ENCODE data around the gene APP.
"Not testable (repeated sequence)": the region's sequence is repeated elsewhere in the genome, so short reads cannot be mapped to it uniquely, and the experiment has no call there.

APP gene

DNA sequence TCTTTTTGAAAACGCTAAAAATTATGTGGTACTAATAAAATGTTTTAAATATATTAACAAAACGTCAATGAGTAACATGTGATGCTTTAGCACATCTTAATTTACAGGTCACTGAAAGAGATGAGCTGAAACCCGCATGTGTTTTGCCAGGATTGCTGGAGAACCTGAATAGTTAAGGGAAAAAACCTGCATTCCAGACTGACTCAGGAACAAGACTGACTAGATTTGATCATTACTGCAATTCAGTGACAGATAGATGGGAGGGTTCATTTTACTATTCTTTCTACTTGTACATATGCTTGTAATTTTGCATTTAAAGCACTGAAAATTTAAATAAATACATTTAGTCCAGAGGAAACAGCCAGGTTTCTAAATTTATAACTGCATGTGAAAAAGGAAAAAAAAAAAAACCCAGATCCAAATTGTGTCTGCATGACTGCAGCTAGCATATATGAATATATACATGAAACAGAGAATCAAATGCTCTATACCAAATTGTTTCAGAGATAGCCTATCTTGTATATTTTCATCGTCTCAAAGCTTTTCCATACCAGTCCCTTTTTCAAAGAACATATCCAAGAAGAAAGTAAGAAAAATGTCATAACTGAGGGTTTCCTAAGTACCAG lies 71.7 kb downstream of the APP start:
- no peak for DNase-seq (ENCODE audit: low read depth)

DNA sequence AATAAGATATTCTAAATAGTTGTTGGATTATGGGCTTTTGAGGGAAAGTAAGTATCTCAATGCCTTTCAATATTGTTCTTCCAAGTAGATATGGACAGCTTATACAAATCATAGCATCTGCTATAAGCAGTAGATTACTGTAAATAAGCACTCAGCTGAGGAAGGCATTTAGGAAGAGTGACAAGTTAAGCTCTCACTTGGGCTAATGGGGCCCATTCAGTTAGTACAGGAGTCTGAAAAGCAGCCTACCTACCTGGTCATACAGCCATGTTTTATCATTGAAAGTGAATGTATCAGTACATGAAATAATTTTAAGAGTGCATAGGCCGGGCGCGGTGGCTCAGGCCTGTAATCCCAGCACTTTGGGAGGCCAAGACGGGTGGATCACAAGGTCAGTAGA lies 73.1 kb downstream of the APP start:
- no peak for DNase-seq (ENCODE audit: low read depth)

DNA sequence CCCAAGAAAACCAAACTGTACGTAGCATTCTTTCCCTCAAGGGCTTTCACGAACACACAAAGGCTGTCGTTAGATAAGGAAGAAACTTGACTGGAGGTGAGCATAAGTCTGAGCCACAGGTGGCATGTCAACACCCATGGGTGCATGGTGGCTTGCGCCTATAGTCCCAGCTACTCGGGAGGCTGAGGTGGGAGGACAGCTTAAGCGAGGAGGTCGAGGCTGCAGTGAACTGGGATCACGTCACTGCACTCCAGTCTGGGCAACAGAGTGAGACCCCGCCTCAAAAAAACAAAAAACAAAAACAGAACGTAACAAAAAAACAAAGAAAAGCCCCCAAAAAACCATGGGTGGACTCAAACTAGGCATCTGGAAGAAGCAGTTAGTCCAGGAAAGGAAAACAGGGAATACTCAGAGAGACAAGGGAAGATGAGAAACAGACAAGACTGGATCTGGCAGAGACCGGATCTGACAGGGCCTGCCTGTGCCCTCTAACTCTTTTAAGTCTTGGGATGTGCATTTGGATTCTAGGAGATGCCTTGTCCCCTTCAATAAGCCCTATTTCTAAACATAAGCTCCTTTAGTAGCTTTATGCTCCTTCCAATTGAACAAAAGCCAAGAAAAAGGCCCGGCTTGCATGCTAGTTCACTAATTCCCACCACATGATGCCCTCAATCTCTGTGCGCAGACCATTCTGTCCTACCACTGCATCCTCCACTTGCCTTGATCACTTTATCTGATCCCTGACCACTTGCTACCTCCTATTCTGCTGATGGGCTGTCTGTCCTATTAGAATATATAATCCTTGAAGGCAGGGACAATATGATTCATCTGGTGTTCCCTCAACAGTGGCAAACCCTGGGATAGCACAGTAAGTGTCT lies 73.8 kb downstream of the APP start:
- no peak for DNase-seq (ENCODE audit: low read depth)

DNA sequence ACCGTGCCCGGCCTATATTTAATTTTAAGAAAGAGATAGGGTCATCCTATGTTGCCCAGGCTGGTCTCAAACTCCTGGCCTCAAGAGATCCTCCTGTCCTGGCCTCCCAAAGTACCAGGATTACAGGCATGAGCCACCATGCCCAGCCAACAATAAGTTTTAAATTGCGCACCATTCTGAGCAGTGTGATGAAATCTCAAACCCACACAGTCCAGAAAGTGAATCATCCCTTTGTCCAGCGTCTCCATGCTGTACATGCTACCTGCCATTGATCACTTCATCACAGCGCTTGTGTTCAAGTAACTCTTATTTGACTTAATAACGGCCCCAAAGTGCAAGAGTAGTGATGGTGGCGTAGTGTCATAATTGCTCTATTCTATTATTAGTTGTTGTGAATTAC lies 75.4 kb downstream of the APP start:
- DNase-seq (ENCODE audit: low read depth), result no peak

DNA sequence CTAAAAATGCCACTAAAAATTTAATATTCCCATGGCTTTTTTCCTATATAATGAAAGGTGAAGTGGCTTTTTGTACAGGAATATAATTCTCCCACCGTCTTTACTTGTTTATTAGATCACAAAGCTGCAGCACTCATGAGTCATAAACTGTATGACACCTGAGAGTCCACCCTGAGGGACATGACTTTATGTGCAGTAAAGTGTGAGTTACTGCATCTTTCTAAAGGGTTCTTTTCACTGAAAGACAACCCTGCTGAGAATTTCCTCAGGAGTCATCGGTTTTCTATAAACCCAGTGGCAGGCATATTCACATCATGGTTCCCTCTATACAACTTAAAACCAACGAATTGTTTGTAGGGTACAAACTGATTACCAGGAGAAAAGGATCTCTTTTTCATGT lies 77.4 kb downstream of the APP start:
- no peak for DNase-seq (ENCODE audit: low read depth)

DNA sequence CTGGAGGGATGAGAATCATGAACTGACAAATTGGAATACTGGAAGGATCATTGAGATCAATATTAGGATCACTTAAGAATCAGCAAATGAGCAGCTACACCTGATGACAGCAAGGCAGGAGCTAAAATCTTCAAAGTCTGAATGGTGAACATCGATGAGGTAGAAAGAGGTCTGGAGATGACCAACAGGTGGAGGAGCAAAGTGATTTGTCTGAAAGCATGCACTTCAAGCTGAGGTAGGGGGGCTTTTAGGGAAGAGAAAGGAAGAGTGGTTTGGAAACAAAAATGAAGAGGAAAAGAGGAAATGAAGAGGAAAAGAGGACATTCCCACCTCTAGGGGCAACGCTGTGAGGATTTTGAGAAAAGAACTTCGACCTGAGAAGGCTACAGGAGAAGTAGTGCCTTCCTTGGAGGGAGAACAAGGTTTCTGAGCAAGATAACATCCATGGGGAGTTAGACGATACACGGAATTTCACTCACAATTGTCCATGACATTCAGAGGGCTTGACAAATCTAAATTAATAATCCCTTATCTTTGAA lies 79.0 kb downstream of the APP start:
- no peak for DNase-seq (ENCODE audit: low read depth)

DNA sequence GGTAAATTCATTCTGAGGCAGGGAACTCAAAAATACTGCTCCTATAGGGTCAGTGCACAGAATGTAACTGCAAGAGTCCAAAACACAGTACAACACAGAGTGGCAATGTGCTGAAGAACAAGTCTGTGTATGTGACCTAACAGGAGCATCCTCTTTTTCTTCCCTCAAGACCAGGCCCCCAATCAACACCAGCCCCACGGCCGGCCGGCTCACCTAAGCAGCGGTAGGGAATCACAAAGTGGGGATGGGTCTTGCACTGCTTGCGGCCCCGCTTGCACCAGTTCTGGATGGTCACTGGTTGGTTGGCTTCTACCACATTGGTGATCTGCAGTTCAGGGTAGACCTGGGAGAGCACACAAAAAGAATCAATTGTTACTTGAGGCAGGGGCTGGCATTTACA lies 80.8 kb downstream of the APP start:
- DNase-seq (ENCODE audit: low read depth), result no peak

DNA sequence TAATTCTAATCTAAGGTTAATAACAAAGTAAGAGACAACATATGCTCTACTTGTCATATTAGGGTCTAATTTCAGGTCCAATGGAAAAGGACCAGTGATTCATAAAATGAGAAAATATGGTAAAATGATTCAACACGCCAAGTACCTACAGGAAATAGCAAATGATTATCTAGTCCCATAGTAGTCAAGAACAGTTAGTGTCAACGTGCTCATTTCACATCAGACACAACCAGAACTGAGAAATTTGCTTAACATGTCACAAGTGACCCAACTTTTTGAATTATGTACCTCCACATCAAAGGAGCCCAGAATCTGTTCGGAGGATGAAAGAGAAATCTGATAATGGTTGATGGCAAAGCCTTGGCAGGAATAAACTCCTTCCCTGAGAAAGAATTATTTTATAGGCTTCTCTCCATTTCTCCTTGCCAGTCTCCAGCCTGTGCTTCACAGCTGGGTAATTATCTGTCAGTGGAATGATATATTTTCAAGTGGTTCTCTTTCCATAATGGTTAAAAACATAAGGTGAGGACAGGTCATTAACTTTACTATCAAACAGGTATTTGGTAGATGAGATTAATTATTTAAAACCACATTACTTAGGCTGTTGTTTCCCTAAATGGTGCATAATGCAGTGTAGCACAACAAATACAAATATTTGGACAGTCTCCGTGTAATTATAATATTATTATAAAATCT lies 83.2 kb downstream of the APP start:
- DNase-seq (ENCODE audit: low read depth), result no peak

DNA sequence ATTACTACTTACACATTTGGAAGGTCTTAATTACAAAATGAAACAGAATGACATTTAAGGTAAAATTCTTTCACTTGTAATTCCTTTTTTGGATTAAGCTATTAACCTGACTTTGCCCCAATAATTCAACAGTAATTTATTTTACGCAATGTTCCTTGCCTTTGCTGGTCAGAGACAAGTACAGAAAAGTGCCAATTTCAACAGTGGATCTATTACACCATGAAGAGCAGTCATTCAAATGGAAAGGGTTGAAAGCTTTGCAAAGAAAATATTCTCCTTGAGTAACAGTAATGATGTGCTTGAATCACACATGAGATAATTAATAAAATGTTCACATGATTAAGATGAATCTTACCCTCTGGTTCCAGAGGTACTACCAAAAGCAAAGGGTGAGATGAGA lies 84.7 kb downstream of the APP start:
- no peak for DNase-seq (ENCODE audit: low read depth)

DNA sequence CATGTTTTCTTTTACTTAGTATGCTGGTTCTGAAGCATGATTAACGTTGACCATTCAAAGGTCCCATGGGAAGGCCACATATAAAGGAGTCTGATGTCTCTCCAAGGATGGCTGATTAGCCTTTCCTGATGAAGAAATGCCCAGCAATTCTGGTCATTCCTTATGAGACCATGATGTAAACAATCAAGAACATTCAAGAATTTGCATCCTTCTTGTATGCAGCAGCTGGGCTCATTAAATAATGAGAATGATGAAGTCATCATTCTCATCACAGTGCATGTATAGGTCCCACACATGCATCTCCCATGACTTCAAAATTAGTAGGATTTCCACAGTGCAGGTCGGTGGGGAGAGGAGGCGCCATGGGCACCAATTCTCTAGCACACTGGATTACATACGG lies 85.4 kb downstream of the APP start:
- DNase-seq (ENCODE audit: low read depth), result no peak

DNA sequence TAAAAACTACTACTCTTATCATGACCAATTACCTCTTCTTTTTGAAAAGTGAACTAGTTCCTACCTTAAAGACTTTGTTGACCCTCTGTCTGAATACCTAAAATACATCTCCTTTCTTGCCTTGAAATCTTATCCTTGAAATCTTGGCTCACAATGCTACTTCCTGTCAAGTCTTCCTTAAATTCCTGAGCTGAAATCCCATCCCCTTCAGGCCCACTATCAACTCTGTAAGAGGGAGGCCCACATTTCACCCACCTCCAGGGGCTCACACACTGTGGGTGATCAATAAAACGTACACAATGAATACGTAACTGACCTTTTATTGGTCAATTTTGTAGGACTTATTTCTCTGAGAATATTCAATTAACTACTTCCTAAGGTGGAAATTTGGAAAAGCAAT lies 88.0 kb downstream of the APP start:
- no peak for DNase-seq (ENCODE audit: low read depth)

DNA sequence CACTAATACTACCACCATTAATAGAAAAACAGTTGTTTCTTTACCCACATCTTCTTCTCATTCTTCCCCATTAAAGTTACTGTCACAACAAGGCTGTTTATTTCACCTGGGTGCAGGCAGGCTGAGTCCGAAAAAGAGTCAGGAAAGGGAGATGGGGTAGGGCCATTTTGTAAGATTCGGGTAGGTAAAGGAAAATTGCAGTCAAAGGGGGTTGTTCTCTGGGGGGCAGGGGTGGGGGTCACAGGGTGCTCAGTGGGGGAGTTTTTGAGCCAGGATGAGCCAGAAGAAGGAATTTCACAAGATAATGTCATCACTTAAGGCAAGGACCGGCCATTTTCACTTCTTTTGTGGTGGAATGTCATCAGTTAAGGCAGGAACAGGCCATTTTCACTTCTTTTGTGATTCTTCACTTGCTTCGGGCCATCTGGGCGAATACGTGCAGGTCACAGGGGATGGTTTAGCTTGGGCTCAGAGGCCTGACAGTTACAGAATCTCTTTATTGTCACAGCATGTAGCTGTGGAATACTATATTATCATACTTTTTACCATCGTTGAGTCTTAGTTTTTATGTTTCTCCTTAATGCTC lies 89.3 kb downstream of the APP start:
- not testable (repeated sequence) for DNase-seq (ENCODE audit: low read depth)

DNA sequence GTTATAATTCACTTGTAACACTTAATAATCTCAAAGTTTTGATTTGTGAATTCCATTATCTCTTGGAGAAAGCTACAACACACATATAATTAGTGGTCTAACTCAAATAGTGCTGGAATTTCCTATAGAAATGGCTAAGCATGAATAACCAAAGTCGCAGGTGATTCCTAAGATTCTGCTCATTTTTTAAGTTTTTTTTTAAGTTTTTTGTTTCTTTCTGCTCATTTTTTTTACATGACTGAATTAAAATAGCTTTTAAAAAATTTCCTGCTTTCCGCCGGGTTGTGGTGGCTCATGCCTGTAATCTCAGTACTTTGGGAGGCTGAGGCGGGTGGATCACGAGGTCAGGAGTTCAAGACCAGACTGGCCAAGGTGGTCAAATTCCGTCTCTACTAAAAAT lies 90.4 kb downstream of the APP start:
- no peak for DNase-seq (ENCODE audit: low read depth)

DNA sequence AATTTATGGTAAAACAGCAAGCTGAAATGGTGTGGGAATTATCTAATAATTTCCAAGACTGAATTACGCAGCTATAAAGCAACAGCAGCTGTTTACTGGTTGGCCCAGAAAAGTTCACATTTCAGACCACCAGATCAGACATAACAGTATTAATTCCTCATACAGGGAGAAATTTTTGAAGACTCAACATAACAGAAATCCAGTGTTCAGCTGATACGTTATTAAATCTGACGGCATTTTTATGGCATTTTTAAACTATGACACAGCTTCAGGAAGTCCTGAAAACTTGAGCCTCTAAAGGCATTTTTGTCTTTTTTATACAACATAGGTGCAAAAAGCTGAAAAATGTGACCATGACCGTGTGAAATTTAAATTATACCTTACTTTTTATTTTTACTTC lies 91.2 kb downstream of the APP start:
- DNase-seq (ENCODE audit: low read depth), result no peak

DNA sequence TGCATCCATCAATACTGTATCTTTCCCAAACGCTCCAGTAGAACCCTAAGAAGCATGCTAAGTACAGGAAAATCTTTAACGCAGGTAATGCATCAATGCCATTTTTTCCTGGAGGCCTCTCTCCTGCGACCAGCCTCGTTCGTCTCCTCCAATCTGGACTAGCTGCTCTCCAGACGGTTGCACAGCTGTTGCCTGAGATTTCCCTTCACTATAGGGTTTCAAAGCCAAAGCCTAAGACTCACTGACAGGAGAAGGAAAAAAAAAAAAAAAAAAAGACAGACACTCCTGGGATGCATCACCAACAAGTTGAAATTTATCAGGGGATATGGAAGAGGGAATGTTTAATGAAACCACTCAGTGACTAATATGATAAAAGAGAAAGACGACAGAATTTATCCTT lies 93.0 kb downstream of the APP start:
- no peak for DNase-seq (ENCODE audit: low read depth)

DNA sequence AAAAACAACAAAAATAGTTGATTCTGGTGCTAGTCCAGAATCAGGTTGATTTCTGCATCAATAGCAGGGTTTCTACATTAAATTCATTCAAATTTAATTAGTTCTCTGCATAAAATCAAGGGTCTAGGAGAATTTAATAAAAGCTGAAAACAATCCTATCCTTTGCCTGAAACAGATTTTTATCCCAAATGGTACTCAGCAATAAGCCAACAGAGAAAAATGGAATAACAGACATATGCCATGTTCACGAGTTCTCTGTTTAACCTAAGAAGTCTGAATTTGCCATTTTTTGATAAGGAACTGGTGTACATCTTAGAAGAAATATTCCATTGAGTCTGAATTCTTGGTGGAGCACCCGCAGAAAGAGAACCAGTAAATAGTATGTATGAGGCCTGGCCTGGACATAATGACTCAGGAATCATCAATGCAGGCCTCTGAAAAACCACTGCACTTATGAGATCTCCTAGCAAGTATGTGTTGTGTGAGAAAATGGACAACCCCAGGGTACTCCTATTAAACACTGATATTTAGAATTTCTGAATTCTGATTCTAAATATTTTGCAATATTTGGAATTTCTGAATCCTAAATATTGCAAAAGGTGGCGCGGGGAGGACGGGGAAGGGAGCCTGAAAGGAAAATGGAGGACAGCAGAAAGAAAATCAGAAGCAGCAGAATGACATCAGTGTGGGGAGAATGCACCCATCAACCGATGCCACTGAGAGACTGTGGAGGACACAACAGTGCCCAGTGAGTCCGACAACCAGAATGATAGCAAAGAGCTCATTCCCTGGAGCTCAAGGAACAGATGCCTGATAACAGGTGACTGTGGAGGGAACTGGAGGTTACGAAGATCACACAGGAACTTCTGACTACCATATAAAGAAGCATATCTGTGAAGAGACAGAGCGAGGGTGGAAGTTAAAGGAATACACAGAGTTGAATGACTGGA lies 97.6 kb downstream of the APP start:
- DNase-seq (ENCODE audit: low read depth), result peak; percentile 26

DNA sequence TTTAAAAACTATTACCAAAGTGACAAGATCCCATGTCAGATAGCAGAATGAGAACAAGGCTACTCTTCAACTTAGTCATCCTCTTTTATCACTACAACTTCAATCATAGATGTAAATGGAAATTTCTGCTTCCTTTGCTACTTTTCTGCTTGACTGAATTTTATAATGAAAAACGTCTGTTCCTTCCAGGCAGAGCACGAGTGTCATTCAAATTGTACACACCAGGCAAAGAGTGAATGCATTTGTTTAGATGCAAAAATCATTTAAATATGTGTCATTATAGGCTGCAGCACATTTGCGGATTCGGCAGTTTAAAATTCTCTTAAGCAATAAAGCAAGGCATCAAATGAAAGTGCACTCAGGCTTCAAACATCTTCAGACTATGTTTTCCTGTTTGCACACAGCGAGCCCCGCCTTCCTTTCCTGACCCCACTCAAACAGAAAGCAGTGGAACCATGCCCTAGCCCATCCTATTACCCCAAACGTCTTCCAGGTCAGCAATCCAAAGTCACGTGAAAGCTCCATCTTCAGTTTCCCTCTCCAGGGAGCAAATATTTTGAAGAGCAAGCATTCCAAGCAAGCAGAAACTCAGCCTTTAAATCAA lies 99.6 kb downstream of the APP start:
- peak; percentile 37 for DNase-seq (ENCODE audit: low read depth)

DNA sequence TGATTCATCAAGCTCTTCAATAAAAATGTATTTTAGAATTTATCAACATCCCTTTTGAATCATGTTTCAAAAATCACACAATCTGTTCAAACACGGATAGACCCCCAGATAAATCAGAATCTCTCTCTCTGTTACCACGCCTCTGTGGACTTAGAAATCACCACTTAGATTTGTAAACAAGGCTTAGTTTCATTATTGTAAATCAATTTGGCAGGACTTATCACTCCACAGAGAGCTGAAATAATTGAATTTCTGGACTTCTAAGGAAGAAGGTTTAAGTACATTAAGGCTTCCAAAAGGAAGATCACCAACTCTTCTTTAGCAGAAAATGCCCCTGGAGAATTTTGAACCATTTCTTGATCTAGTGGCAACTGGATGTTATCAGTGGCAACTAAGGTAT lies 100.4 kb downstream of the APP start:
- no peak for DNase-seq (ENCODE audit: low read depth)

DNA sequence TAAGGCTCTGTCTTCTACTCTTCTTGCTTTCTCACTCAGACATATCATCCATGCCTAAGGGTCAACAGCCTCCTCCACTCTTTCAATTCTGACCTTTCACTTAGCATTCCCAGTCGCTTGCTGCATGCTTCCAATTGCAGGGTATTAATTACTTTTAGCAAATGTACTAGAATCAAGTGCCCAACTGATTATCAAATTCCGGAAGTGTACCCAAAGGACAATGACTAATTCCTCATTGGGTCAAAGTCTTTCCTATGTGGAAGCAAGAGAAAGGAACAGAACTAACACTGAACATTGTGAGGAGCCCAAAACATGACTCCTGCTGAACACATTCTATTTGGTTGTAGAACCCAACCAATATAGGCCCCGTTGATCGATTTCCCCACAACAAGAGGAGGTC lies 101.8 kb downstream of the APP start:
- DNase-seq (ENCODE audit: low read depth), result no peak

DNA sequence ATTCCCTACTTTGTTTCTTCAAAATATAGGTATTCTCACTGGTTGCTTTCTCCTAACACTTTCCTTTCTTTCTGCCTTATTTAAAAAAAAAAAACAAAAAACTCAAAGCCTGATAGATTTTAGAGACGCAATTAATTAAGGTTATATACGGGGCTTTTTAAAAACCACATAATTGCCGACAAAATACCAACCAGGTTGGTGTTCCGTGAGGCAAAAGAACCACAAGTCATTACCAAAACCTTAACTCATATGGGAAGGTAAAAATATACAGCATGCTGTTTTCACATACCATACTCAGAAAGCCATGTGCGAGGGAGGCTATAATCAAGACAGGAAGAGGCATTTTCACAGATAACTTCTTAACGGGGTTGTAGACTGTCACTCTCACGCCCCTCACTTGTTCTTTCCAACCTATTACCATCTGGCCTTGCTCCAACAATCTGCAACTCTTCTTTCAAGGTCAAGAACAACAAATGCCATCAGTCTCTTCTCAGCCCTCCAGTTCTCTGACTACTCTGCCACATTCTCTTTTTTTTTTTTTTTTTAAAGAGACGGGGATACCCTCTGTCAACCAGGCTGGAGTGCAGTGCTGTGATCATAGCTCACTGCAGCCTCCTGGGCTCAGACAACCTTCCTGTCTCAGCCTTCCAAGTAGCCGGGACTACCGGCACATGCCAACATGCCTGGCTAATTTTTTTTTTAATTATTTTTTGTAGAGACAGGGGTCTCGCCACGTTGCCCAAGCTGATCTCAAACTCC lies 102.6 kb downstream of the APP start:
- no peak for DNase-seq (ENCODE audit: low read depth)

Measured in stromal cell of bone marrow (primary cell).